Progenitor cell of endocrine pancreas (in vitro differentiated cells): ENCODE measurements around the gene EVPL. TPM values are rescaled to one million over a fixed set of nuclear protein-coding genes. Genes with fewer than 3 reads are reported as not detected.

Experiments
- DNase-seq: peaks from one replicate; pipeline ENCODE4 v3.0.0; 2021; ENCODE audit warnings: low spot score; ENCODE audit not compliant: unreplicated experiment
- H3K27ac Mint-ChIP-seq: 2 replicates; pipeline ENCODE4 v1.8.0; 2021; ENCODE audit warnings: mild to moderate bottlenecking, moderate library complexity, mixed read lengths
- H3K27me3 Mint-ChIP-seq: 2 replicates; pipeline ENCODE4 v1.8.0; 2021; ENCODE audit warnings: mixed read lengths
- H3K36me3 Mint-ChIP-seq: 2 replicates; pipeline ENCODE4 v1.8.0; 2022; ENCODE audit warnings: mixed read lengths; ENCODE audit not compliant: insufficient read depth
- H3K4me1 Mint-ChIP-seq: 2 replicates; pipeline ENCODE4 v1.8.0; 2021; ENCODE audit warnings: low read depth, mixed read lengths
- H3K4me3 Mint-ChIP-seq: 2 replicates; pipeline ENCODE4 v1.8.0; 2021; ENCODE audit warnings: low read depth, mild to moderate bottlenecking, moderate library complexity, mixed read lengths
- H3K9me3 Mint-ChIP-seq: 2 replicates; pipeline ENCODE4 v1.8.0; 2021; ENCODE audit warnings: low read depth, mixed read lengths
- total RNA-seq: library from RNA; stranded (reverse); gene quantifications from 2 replicates; pipeline ENCODE4 v1.2.1, GENCODE V29; 2021
- TF ChIP-seq, protein P1 (sequence below): fragments of 200-600 bp; sonication (generic); IDR thresholded peaks from one replicate; pipeline ENCODE4 v1.5.0; 2021; ENCODE audit warnings: antibody characterized with exemption, mild to moderate bottlenecking; ENCODE audit not compliant: unreplicated experiment

Gene EVPL
- total RNA-seq, 1 donor from 2014 or later: 0.05 TPM

- DNase-seq: no peak
- TF ChIP-seq, protein P1, sequence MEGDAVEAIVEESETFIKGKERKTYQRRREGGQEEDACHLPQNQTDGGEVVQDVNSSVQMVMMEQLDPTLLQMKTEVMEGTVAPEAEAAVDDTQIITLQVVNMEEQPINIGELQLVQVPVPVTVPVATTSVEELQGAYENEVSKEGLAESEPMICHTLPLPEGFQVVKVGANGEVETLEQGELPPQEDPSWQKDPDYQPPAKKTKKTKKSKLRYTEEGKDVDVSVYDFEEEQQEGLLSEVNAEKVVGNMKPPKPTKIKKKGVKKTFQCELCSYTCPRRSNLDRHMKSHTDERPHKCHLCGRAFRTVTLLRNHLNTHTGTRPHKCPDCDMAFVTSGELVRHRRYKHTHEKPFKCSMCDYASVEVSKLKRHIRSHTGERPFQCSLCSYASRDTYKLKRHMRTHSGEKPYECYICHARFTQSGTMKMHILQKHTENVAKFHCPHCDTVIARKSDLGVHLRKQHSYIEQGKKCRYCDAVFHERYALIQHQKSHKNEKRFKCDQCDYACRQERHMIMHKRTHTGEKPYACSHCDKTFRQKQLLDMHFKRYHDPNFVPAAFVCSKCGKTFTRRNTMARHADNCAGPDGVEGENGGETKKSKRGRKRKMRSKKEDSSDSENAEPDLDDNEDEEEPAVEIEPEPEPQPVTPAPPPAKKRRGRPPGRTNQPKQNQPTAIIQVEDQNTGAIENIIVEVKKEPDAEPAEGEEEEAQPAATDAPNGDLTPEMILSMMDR: no peak
- Mint-ChIP-seq H3K4me3 (no peak overlapping the region), H3K27ac (no peak overlapping the region), H3K4me1 (peaks cover 5% of the 10 kb centered on the region), H3K9me3 (no peaks in the 10 kb centered on the region), H3K27me3 (no peaks in the 10 kb centered on the region), H3K36me3 (peaks cover 34% of the 10 kb centered on the region)
Measured at GRCh38 chr17:76056882-76057281, 29.8 kb upstream of the EVPL start.

DNA sequence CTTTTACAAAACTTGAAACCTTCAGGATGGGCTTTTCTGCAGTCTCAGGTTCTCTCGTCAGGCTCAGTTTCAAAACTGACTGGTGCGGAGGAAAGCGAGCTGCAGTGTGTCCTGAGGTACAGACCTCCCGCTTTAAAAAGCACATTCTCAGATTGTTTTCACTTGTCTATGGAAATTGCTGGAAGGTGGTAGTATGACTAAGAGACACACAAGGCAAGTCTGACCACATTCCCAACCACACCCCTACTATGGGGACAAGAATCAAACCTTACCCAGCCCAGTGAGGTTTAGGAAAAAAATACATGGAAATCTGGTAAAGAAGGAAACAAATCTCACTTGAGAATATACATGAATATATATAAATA is 27.0 kb upstream of the EVPL start:
- peak overlapping the region; percentile 63 for H3K27ac Mint-ChIP-seq
- H3K4me3 Mint-ChIP-seq: no peak overlapping the region
- no peak for DNase-seq
- no peaks in the 10 kb centered on the region for H3K27me3 Mint-ChIP-seq
- H3K36me3 Mint-ChIP-seq: peaks cover 34% of the 10 kb centered on the region
- peaks cover 8% of the 10 kb centered on the region for H3K4me1 Mint-ChIP-seq
- H3K9me3 Mint-ChIP-seq: no peaks in the 10 kb centered on the region
- TF ChIP-seq, protein P1: no peak

- Mint-ChIP-seq H3K27me3 (no peaks in the 10 kb centered on the region), H3K9me3 (no peaks in the 10 kb centered on the region), H3K4me3 (no peak overlapping the region), H3K4me1 (peaks cover 8% of the 10 kb centered on the region), H3K27ac (peak overlapping the region; percentile 63), H3K36me3 (peaks cover 31% of the 10 kb centered on the region)
- DNase-seq: no peak
- TF ChIP-seq, protein P1: no peak
Measured at GRCh38 chr17:76053246-76054111, 26.4 kb upstream of the EVPL start.

DNA sequence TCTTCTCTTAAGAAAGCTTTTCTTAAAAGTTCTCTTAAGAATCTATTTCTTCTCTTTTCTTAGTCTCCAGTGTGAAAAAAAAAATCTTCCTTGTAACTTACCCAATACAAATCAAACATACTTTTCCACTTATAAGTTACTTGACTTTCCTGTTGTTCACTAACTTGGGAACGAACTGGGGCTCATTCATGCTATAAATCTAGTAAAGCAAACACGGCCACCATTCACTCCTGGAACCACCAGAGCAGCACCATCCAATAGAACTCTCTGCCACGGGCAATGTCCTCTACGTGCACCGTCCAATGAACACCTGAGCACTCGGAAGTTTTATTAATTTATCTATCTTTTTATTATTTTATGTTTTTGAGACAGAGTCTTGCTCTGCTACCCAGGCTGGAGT is 24.5 kb upstream of the EVPL start:
- Mint-ChIP-seq H3K27ac (no peak overlapping the region), H3K4me3 (no peak overlapping the region), H3K36me3 (peaks cover 27% of the 10 kb centered on the region), H3K27me3 (no peaks in the 10 kb centered on the region), H3K9me3 (no peaks in the 10 kb centered on the region), H3K4me1 (peaks cover 8% of the 10 kb centered on the region)
- no peak for DNase-seq
- TF ChIP-seq, protein P1: no peak

DNA sequence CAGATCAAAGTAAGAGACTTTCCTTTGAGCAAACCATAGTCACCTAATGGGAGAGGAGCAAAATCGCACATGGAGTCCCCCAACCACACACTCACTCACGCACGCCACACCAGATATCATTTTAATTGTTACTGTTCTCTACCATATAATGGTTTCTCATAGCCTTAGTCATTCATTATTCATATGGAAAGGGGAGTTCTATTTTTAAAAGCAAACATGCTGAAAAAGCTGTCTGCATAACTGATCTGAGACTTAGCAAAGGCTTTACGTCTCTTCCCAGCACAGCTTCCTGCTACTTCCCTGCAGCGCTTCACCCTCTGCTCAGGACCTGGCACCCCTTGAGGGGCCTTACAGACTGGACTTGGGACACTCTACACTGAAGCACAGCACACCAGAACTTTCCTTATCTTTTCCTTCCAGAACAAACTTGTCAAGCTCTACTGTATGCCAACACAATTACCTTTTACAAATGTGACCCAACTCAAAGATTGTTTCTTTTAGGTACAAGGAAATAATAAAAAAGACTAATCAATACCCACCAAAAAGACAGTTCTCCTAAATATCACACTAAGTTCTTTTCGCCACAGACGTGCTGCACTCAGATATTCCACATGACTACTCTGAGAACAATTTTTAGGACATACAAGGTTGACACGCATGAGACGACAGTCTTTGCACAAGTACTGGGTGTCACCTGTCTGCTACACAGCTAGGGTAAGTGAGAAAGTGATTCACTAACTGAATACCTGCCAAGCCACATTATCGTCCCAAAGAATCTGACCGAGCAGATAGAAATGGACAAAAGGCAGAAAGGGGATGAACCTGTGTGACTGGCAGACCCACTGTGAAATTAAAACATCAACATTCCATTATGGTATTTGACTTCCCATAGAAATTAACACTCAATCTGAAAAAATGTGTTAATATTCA is 23.7 kb upstream of the EVPL start:
- TF ChIP-seq, protein P1: no peak
- H3K36me3 Mint-ChIP-seq: peaks cover 25% of the 10 kb centered on the region
- no peak overlapping the region for H3K27ac Mint-ChIP-seq
- peaks cover 8% of the 10 kb centered on the region for H3K4me1 Mint-ChIP-seq
- H3K4me3 Mint-ChIP-seq: no peak overlapping the region
- no peaks in the 10 kb centered on the region for H3K27me3 Mint-ChIP-seq
- H3K9me3 Mint-ChIP-seq: no peaks in the 10 kb centered on the region
- DNase-seq: no peak
